Measurements from ENCODE around the gene FDX2. TPM values are rescaled to one million over a fixed set of nuclear protein-coding genes. Genes with fewer than 3 reads are reported as not detected.

FDX2 gene
- total RNA-seq, 1 donor from 2014 or later: 23.3 TPM

DNA sequence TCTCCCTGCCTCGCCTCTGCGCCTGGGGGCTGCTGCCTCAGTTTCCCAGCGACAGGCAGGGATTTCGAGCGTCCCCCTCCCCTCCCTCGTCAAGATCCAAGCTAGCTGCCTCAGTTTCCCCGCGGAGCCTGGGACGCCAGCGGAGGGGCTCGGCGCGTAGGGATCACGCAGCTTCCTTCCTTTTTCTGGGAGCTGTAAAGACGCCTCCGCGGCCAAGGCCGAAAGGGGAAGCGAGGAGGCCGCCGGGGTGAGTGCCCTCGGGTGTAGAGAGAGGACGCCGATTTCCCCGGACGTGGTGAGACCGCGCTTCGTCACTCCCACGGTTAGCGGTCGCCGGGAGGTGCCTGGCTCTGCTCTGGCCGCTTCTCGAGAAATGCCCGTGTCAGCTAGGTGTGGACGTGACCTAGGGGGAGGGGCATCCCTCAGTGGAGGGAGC, 45.6 kb downstream of the FDX2 start:
- Mint-ChIP-seq H3K9me3 (no peaks in the 10 kb centered on the region), H3K4me1 (ENCODE audit: unreplicated experiment) (no peaks in the 10 kb centered on the region), H3K4me3 (peak overlapping the region; percentile 52), H3K27ac (no peak overlapping the region), H3K27me3 (peaks cover 56% of the 10 kb centered on the region), H3K36me3 (no peaks in the 10 kb centered on the region)
- TF ChIP-seq CTCF (conservative IDR thresholded peaks at IDR 0.05): no peak
- no peak for DNase-seq (ENCODE audit: extremely low spot score, unreplicated experiment)

DNA sequence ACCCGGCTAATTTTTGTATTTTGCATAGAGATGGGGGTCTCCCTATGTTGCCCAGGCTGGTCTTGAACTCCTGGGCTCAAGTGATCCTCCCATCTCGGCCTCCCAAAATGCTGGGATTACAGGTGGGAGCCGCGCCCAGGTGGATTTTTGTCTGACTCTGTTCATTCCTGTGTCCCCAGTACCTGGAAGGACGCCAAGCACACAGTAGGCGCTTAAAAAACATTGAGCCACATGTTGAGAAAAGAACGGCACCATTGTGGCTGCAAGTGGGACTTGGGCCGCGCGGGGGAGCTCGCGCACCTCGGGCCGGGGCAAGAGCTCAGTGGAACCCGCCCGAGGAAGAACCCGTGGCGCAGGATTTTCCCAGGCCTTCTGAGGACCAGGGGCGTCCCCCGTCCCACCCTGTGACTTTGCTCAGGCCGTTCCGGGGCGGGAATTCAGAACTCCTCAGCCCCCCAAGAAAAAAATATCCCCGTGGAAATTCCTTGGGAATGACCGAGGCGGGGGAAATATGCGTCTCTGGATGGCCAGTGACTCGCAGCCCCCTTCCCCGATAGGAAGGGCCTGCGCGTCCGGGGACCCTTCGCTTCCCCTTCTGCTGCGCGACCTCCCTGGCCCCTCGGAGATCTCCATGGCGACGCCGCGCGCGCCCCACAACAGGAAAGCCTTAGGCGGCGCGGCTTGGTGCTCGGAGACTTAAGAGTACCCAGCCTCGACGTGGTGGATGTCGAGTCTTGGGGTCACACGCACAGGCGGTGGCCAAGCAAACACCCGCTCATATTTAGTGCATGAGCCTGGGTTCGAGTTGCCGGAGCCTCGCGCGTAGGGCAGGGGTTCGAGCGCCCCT, 46.3 kb downstream of the FDX2 start:
- Mint-ChIP-seq H3K27me3 (peaks cover 52% of the 10 kb centered on the region), H3K4me1 (ENCODE audit: unreplicated experiment) (no peaks in the 10 kb centered on the region), H3K9me3 (no peaks in the 10 kb centered on the region), H3K36me3 (no peaks in the 10 kb centered on the region), H3K27ac (no peak overlapping the region), H3K4me3 (peak overlapping the region; percentile 71)
- peak; percentile 87 for DNase-seq (ENCODE audit: extremely low spot score, unreplicated experiment)
- peak; percentile 97 for TF ChIP-seq CTCF (conservative IDR thresholded peaks at IDR 0.05)

DNA sequence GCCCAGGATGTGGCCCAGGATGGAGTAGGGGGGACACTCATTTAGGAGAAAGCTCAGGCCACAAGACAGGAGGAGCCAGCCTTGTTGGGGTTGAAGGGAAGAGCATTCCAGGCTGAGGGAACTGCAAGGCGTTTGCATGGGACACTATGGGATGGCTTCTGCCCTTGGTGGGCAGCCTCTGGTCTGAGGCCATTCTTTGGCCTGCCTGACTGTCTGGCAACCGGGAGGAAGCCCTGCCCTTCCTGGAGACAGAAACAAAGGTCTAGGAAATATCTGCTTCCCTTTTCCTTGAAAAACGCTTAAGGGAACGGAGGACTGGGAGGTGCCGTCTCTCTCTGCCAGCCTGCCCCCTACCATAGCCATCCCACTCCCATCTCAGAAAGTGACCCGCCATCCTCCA, 47.7 kb downstream of the FDX2 start:
- H3K36me3 Mint-ChIP-seq: no peaks in the 10 kb centered on the region
- no peak for TF ChIP-seq CTCF (conservative IDR thresholded peaks at IDR 0.05)
- H3K9me3 Mint-ChIP-seq: no peaks in the 10 kb centered on the region
- DNase-seq (ENCODE audit: extremely low spot score, unreplicated experiment): no peak
- H3K4me1 Mint-ChIP-seq (ENCODE audit: unreplicated experiment): no peaks in the 10 kb centered on the region
- H3K4me3 Mint-ChIP-seq: no peak overlapping the region
- peaks cover 46% of the 10 kb centered on the region for H3K27me3 Mint-ChIP-seq
- H3K27ac Mint-ChIP-seq: no peak overlapping the region

DNA sequence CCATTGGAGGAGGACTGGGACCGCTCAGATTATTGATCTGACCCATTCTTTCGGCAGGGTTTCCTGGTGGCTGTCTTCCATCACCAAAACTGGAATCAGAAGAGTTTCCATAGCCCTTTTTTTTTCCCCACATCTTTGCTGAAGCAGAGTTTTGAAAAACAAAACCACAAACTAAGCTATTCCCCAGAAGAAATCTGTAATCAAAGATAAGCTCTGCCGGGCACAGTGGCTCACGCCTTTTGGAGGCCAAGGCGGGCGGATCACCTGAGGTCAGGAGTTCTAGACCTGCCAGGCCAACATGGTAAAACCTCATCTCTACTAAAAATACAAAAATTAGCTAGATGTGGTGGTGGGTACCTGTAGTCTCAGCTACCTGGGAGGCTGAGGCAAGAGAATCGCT, 49.1 kb downstream of the FDX2 start:
- Mint-ChIP-seq H3K4me1 (ENCODE audit: unreplicated experiment) (no peaks in the 10 kb centered on the region), H3K9me3 (no peaks in the 10 kb centered on the region), H3K27me3 (peaks cover 34% of the 10 kb centered on the region), H3K36me3 (no peaks in the 10 kb centered on the region), H3K4me3 (no peak overlapping the region), H3K27ac (no peak overlapping the region)
- DNase-seq (ENCODE audit: extremely low spot score, unreplicated experiment): no peak
- no peak for TF ChIP-seq CTCF (conservative IDR thresholded peaks at IDR 0.05)

DNA sequence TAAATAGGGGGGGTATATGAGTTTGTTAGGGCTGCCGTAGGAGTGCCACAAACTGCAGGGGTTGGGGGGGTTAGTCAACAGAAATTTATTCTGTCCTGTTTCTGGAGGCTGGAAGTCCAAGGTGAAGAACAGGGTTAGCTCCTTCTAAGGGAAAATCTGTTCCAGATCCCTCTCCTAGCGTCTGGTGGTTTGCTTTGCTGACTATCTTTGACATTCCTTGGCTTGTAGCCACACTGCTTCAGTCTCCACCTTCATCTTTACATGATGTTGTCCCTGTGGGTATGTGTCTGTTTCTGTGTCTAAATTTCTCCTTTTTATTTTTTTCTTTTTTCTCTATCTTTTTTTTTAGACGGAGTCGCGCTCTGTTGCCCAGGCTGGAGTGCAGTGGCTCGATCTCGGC, 53.0 kb downstream of the FDX2 start:
- no peak for DNase-seq (ENCODE audit: extremely low spot score, unreplicated experiment)
- Mint-ChIP-seq H3K27me3 (no peaks in the 10 kb centered on the region), H3K27ac (no peak overlapping the region), H3K4me3 (no peak overlapping the region), H3K9me3 (no peaks in the 10 kb centered on the region), H3K36me3 (peaks cover under 1% of the 10 kb centered on the region), H3K4me1 (ENCODE audit: unreplicated experiment) (no peaks in the 10 kb centered on the region)
- TF ChIP-seq CTCF (conservative IDR thresholded peaks at IDR 0.05): no peak

All from type B pancreatic cell (in vitro differentiated cells).